ENCODE data around the gene RNF166. TPM values are rescaled to one million over a fixed set of nuclear protein-coding genes. Genes with fewer than 3 reads are reported as not detected.

The RNF166 gene
- total and polyA plus RNA-seq, 5 donors = 15.0 to 23.8 (median 18.4) TPM

DNA sequence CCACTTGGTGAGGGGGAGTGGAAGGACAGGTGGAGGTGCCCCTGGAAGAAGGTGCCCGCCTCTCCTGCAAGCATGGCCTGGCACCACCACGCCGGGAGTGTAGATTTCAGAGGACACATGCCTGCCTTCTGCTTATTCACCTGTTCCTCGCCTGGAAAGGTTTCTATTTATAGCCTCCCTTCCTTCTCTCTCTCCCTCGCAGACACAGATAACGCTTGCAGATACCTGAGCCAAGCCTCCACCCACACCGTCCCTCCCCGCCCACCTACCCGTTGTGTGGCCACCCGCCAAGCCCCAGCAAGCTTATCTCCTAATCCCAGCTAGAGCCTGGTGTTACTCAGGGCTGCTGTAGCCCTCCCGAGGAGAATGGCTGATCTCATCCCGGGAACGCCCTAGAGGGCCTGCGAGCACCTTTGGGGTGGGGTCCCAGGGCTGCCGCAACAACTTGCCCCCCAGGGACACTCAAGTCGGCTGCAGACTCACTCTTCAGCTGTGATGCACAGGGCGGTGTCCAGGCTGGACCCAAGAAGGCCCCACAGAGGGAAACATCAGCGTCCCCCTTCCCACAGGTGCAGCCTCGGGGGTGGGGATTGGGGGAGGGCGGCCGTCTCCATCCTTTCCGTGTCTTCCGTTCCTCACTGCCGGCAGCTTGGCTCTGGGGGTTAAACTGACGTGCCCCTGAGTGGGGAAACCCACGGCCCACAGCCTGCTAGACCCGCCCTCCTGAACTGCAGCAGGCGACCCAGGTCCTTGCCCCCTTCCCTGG is 18.0 kb downstream of the RNF166 start:
- no peak for ATAC-seq
- no peak overlapping the region for H3K27ac ChIP-seq (ENCODE audit: low read length)
- intact Hi-C loops (cut with DNase I) = no loop called here

DNA sequence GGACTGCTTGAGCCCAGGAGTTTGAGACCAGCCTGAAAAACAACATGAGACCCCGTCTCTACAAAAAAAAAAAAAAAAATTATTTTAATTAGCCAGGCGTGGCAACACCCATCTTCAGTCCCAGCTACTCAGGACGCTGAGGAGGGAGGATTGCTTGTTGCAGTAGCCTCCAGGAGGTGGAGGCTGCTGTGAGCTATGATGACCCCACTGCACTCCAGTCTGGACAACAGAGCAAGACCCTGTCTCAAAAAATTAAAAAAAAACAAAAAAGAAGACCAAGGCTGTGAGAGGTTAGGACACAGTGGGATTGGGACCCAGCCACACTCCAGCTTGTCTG is 18.6 kb downstream of the RNF166 start:
- ATAC-seq (no peak), DNase-seq (peak in 1 of 3 donors; percentile 22)
- Histone ChIP-seq H3K27ac (ENCODE audit: low read length) (no peak overlapping the region), H3K4me3 (ENCODE audit: low read length) (no peak overlapping the region), H3K4me1 (ENCODE audit: control insufficient read depth, insufficient read depth, low read length) (peaks cover 4% of the 10 kb centered on the region), H3K27me3 (ENCODE audit: control insufficient read depth, insufficient read depth) (no peaks in the 10 kb centered on the region), H3K9me3 (ENCODE audit: control insufficient read depth, low read length) (no peaks in the 10 kb centered on the region)
- intact Hi-C loops (cut with DNase I) = no loop called here
- 73% methylated on average over 3 of the region's 3 CpGs for WGBS

More for the DNA sequence above, 18.0 kb downstream of the RNF166 start:
- H3K4me3 ChIP-seq (ENCODE audit: low read length) = no peak overlapping the region
- 32% methylated on average over 28 of the region's 28 CpGs for WGBS
- DNase-seq = peak in 2 of 3 donors; percentile 12 to 40
- H3K9me3 ChIP-seq (ENCODE audit: control insufficient read depth, low read length) = no peaks in the 10 kb centered on the region
- H3K4me1 ChIP-seq (ENCODE audit: control insufficient read depth, insufficient read depth, low read length) = peaks cover 4% of the 10 kb centered on the region
- no peaks in the 10 kb centered on the region for H3K27me3 ChIP-seq (ENCODE audit: control insufficient read depth, insufficient read depth)

- no peak overlapping the region for H3K27ac ChIP-seq (ENCODE audit: low read length)
- H3K27me3 ChIP-seq (ENCODE audit: control insufficient read depth, insufficient read depth) = no peaks in the 10 kb centered on the region
- 55% methylated on average over 10 of the region's 10 CpGs for WGBS
Measured at GRCh38 chr16:88687254-88687576, 19.0 kb downstream of the RNF166 start.

DNA sequence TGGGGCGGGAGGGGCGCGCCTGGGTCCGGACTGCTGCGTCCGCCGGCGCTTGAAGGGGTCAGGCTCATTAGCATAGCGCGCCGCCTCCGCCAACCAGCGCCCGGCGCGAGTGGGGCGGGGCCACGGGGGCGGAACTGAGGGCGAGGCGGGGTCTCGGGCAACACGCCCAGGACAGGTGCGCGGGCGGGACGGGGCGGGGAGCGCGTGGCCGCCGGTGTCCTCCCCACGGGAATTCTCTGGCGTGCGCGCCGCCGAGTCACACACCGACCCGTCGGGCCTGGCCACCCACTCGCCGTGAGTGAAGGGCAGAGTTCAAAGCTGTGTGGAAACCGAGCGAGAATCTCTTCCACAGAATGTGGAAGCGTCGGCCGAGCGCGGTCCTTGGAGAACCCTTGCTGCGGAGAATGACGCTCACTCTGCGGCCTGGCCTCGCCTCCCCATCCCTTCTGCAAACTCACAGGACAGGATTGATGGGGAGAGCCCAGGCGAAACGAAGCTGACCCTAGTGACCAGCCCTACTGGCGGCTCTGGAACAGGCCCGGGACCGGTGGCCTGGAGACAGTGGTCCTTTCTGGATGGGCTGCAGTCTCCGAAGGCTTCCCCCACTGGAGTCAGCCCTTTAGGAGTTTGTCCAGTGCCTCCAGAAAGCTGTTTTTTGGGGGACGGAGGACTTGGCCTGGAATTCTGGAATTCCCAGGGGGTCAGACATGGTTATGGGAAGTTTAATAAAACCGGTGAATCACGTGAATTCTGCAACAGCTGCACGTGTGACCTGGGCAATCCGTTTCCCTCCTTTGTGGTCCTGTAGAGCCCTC is 19.6 kb downstream of the RNF166 start, which contains the start of gene SNAI3:
SNAI3 (minus strand) TSS at position 69 of the 815 bp plus-strand sequence. CDS start 101 bp downstream, outside the sequence.
- no peak within 1 kb of the TSS for H3K27ac ChIP-seq (ENCODE audit: low read length)
- no peaks in the 10 kb centered on the region for H3K27me3 ChIP-seq (ENCODE audit: control insufficient read depth, insufficient read depth)
- intact Hi-C loops (cut with DNase I) = no loop called here
- ATAC-seq (peak; percentile 88 to 89), DNase-seq (peak; percentile 79 to 92 (median 92))
- WGBS = 5% methylated on average over 65 of the region's 65 CpGs
- peaks cover 4% of the 10 kb centered on the region for H3K4me1 ChIP-seq (ENCODE audit: control insufficient read depth, insufficient read depth, low read length)
- peak within 1 kb of the TSS; percentile 71 for H3K4me3 ChIP-seq (ENCODE audit: low read length)
- H3K9me3 ChIP-seq (ENCODE audit: control insufficient read depth, low read length) = no peaks in the 10 kb centered on the region

More at GRCh38 chr16:88687254-88687576, 19.0 kb downstream of the RNF166 start:
- intact Hi-C loops (cut with DNase I) = no loop called here
- Histone ChIP-seq H3K4me1 (ENCODE audit: control insufficient read depth, insufficient read depth, low read length) (peaks cover 4% of the 10 kb centered on the region), H3K4me3 (ENCODE audit: low read length) (no peak overlapping the region), H3K9me3 (ENCODE audit: control insufficient read depth, low read length) (no peaks in the 10 kb centered on the region)
- ATAC-seq (no peak), DNase-seq (peak in 1 of 3 donors; percentile 37)

DNA sequence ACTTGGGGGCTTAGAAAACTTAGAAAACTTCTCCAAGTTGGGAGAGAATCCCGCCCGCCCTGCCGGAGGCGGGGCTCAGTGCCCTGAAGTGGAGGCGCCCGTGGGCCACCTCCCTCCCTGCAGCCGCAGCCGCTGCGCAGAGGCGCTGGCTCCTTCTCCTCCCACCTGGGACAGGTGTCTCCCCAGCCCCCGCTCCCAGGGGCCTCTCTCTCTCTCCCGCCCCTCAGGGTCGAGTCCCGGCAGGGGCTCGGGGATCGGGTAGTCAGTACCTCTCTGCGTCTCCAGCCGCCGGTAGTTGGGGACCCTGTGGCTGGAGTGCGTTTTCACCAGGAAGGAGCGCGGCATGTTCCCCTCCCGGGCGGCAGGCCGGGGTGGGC is 20.2 kb downstream of the RNF166 start:
- Histone ChIP-seq H3K9me3 (ENCODE audit: control insufficient read depth, low read length) (no peaks in the 10 kb centered on the region), H3K27me3 (ENCODE audit: control insufficient read depth, insufficient read depth) (no peaks in the 10 kb centered on the region), H3K4me3 (ENCODE audit: low read length) (peak overlapping the region; percentile 71), H3K4me1 (ENCODE audit: control insufficient read depth, insufficient read depth, low read length) (peaks cover 4% of the 10 kb centered on the region), H3K27ac (ENCODE audit: low read length) (no peak overlapping the region)
- DNase-seq (peak in 1 of 3 donors; percentile 57), ATAC-seq (peak; percentile 28 to 29)
- under 1% methylated on average over 25 of the region's 25 CpGs for WGBS
- intact Hi-C loops (cut with DNase I) = no loop called here

GRCh38 chr16:88685156-88686061 is 20.8 kb downstream of the RNF166 start:
- peak in 1 of 2 donors; percentile 8 for ATAC-seq
- no peaks in the 10 kb centered on the region for H3K27me3 ChIP-seq (ENCODE audit: control insufficient read depth, insufficient read depth)
- intact Hi-C loops (cut with DNase I) = no loop called here
- DNase-seq = peak in 1 of 3 donors; percentile 67
- peaks cover 4% of the 10 kb centered on the region for H3K4me1 ChIP-seq (ENCODE audit: control insufficient read depth, insufficient read depth, low read length)
- 6% methylated on average over 33 of the region's 33 CpGs for WGBS
- H3K4me3 ChIP-seq (ENCODE audit: low read length) = peak overlapping the region; percentile 71
- H3K9me3 ChIP-seq (ENCODE audit: control insufficient read depth, low read length) = no peaks in the 10 kb centered on the region
- no peak overlapping the region for H3K27ac ChIP-seq (ENCODE audit: low read length)

- no peak for ATAC-seq
- WGBS = 71% methylated on average over 15 of the region's 15 CpGs
- H3K4me1 ChIP-seq (ENCODE audit: control insufficient read depth, insufficient read depth, low read length) = peaks cover 4% of the 10 kb centered on the region
Measured at GRCh38 chr16:88684569-88685155, 21.5 kb downstream of the RNF166 start.

GRCh38 chr16:88681709-88682451 is 24.3 kb downstream of the RNF166 start:
- Histone ChIP-seq H3K4me3 (ENCODE audit: low read length) (no peak overlapping the region), H3K4me1 (ENCODE audit: control insufficient read depth, insufficient read depth, low read length) (peaks cover 4% of the 10 kb centered on the region), H3K9me3 (ENCODE audit: control insufficient read depth, low read length) (no peaks in the 10 kb centered on the region), H3K27me3 (ENCODE audit: control insufficient read depth, insufficient read depth) (no peaks in the 10 kb centered on the region), H3K27ac (ENCODE audit: low read length) (no peak overlapping the region)
- 34% methylated on average over 21 of the region's 21 CpGs for WGBS
- ATAC-seq (peak in 1 of 2 donors; percentile 9), DNase-seq (peak in 1 of 3 donors; percentile 81)
- intact Hi-C loops (cut with DNase I) = no loop called here

More at GRCh38 chr16:88684569-88685155, 21.5 kb downstream of the RNF166 start:
- no peaks in the 10 kb centered on the region for H3K9me3 ChIP-seq (ENCODE audit: control insufficient read depth, low read length)
- no peaks in the 10 kb centered on the region for H3K27me3 ChIP-seq (ENCODE audit: control insufficient read depth, insufficient read depth)
- intact Hi-C loops (cut with DNase I) = no loop called here
- no peak overlapping the region for H3K27ac ChIP-seq (ENCODE audit: low read length)
- H3K4me3 ChIP-seq (ENCODE audit: low read length) = no peak overlapping the region
- DNase-seq = peak in 1 of 3 donors; percentile 45

GRCh38 chr16:88681084-88681680 is 25.0 kb downstream of the RNF166 start:
- Histone ChIP-seq H3K4me3 (ENCODE audit: low read length) (no peak overlapping the region), H3K27ac (ENCODE audit: low read length) (no peak overlapping the region), H3K9me3 (ENCODE audit: control insufficient read depth, low read length) (no peaks in the 10 kb centered on the region), H3K4me1 (ENCODE audit: control insufficient read depth, insufficient read depth, low read length) (no peaks in the 10 kb centered on the region), H3K27me3 (ENCODE audit: control insufficient read depth, insufficient read depth) (no peaks in the 10 kb centered on the region)
- 55% methylated on average over 31 of the region's 31 CpGs for WGBS
- ATAC-seq (no peak), DNase-seq (peak in 2 of 3 donors; percentile 56 to 67)
- intact Hi-C loops (cut with DNase I) = no loop called here
